Epithelial cell of proximal tubule (primary cell): ENCODE results near the gene TTC9. TPM values are rescaled to one million over a fixed set of nuclear protein-coding genes. Genes with fewer than 3 reads are reported as not detected.
A peak's percentile ranks its signal among the peaks of the same experiment; 100 is the strongest.

ENCODE experiments used
- DNase-seq: peaks from one replicate; pipeline ENCODE4 v3.0.0-alpha.2; 2011; ENCODE audit warnings: low read depth
- H3K4me3 ChIP-seq: 2 replicates; pipeline ENCODE4 v1.5.1; 2011; ENCODE audit warnings: low read depth, mild to moderate bottlenecking, low read length
- total RNA-seq: library from RNA; depleted of rRNA; stranded (reverse); fragments of >200 nt; gene quantifications from 2 replicates; pipeline ENCODE4 v1.2.3, GENCODE V29; 2015
- TF ChIP-seq, protein P1 (sequence below): conservative IDR thresholded peaks from 2 replicates; pipeline ENCODE4 v1.5.1; 2012; ENCODE audit warnings: low read depth, mild to moderate bottlenecking, low read length

The TTC9 gene
- total RNA-seq, 1 donor from 2014 or later: 24.8 TPM

DNA sequence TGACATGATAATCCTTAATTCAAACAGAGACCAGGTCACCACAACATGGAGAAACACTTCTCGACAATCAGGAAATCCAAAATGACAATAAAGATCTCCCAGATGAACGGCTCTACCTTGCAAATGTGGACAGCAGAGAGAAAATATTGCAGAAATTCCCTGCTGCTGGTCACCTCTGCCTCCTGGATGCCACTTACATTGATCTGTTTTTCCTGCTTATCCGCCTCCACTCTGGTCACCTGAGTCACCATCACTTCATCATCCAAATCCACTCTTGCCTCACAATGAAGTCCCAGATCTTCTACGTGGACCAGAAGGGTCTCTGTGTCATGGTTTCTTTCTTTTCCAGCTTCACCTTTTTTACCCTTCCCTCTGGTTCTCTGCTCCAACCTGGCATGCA, 21.1 kb downstream of the TTC9 start:
- no peak overlapping the region for H3K4me3 ChIP-seq
- no peak for DNase-seq
- TF ChIP-seq, protein P1, sequence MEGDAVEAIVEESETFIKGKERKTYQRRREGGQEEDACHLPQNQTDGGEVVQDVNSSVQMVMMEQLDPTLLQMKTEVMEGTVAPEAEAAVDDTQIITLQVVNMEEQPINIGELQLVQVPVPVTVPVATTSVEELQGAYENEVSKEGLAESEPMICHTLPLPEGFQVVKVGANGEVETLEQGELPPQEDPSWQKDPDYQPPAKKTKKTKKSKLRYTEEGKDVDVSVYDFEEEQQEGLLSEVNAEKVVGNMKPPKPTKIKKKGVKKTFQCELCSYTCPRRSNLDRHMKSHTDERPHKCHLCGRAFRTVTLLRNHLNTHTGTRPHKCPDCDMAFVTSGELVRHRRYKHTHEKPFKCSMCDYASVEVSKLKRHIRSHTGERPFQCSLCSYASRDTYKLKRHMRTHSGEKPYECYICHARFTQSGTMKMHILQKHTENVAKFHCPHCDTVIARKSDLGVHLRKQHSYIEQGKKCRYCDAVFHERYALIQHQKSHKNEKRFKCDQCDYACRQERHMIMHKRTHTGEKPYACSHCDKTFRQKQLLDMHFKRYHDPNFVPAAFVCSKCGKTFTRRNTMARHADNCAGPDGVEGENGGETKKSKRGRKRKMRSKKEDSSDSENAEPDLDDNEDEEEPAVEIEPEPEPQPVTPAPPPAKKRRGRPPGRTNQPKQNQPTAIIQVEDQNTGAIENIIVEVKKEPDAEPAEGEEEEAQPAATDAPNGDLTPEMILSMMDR: no peak

DNA sequence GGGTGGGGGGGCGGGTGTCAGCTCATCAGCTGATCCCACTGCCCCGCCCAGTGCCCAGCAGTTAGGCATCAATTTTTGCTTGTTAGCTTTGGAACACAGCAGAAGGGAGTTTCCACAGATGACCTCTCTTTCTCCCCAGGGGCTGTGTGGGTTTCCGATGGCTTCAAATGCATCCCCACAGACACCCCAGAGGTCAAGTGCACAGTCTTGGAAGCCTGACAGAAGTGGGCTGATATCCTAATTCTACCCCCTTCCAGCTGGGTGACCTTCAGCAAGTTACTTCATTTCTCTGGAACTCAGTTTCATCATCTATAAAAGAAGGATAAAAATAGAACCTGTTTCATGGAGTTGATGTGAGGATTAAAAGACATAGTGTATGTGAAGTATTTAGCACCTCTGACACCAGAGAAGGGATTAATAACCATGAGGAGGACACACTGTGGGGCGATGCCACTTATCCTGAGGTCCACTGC, 22.0 kb downstream of the TTC9 start:
- TF ChIP-seq, protein P1: no peak
- DNase-seq: peak; percentile 26
- no peak overlapping the region for H3K4me3 ChIP-seq

DNA sequence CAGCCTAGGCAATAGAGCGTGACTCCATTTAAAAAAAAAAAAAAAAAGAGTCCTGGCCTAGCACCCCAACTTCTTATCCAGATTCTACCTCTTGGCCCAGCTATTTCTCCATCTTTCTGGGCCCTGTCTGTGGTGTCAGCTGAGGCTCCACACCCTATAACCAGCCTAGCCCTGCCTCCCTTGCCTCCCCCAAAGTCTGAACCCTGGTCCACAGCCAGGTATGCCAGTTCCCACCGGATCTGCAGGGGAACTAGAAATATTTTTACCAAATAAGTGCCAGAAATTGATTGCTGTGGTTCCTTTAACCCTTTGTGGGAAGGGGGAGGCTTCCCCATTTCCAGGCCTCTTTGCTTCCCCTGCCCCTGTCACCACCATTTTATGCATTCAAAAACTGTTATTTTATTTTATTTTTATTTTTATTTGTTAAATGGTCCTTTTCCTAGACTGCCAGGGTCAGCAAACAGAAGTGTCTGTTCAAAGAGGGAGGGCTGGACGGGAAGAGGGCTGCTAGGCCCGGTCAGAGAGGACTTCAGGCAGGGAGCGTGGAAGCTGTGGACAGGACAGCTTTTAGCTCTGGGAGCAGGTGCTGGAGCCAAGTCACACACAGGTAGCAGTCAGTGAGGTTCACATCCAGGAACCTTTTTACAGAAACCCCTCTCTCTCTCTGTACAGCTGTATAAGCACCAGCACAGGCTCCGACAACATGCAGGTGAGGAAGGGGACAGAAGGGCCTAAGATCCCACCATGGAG, 23.2 kb downstream of the TTC9 start:
- TF ChIP-seq, protein P1: no peak
- DNase-seq: no peak
- H3K4me3 ChIP-seq: no peak overlapping the region

DNA sequence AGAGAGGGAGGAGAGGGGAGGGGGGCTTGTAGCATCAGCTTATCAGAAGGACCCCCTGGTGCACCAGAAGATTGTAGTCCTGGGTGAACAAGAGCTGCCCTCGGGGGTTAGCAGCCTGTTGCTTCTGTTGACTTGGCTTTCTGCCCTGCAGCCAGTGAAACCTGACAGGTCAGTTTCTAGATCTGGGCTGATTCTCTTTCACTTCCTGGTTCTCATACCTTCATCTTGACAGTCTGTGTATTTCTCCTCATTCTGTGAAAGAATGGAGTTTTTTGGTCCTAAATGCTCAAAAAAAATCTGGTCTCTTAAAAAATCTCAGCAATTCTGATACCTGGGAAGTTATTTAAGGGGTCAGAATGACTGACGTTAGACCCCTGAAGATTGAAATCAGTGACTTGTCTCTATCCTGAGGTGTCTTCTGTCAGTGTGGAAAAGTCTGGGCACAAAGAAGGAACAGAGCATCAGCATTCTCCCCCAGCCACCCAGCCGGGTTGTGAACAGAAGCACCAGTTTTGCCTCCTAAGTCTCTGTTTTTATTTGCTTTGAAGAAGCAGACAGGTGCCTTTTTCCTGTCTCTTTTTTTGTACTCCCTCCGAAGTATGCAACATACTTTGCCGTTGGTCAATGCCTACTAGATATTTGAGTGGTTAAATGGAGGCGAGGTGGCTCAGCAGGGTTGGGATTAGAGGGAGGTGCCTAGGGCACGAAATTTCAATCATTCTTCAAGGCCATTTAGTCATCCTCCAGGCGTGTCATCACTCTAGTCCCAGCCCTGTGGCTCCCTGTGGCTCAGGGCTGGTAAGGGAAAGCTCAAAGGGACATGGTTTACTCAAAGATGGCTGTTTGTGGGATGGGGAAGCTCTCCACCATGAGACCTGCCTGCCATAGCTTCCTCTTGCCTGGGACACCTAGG, 24.0 kb downstream of the TTC9 start:
- peak; percentile 19 for DNase-seq
- H3K4me3 ChIP-seq: no peak overlapping the region
- TF ChIP-seq, protein P1: no peak

DNA sequence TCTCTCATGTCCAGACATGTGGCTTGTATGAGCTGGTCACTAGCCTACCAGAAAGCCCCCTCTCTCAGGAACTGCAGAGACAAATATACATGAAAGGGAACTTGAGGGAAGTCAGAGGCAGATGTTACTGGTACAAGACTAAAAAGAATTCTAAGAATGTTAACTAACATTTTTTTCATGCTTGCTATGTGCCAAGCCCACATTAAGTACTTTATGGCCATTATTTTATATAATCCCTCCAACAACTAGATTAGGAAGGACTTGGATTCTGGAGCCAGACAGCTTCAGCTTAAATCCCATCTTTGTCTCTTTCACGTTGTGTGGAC, 24.6 kb downstream of the TTC9 start:
- H3K4me3 ChIP-seq: no peak overlapping the region
- no peak for DNase-seq
- TF ChIP-seq, protein P1: no peak

DNA sequence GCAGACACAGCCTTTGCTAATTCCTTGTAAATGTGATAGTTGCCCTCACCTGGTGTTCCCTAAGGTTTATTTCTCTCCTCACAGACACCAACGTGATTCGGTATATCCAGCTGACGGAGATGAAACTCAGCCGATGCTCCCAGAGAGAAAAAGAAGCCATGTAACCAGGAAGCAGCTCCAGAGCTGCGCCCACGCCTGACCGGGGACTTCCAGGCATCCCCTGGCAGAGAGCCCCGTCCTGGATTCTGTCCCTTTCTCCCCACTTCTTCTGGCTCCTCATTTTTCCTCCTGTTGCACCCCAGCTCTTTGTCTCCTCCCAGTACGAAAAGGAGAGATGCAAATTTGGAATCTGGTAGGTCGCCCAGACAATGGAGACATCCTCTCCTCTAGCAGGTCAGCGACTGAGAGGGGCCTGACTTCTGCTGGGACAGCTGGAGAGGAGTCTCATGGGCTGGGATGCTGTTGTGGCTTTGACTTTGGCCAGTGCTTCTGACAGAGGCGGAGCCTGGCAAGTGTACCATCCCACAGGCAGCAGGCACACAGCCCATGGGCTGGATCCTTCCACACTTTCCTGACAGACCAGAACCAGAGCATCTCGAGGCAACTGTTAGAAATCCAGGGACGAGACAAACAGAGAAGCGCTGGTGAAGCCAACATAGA, 29.4 kb downstream of the TTC9 start:
- TF ChIP-seq, protein P1: no peak
- no peak for DNase-seq
- no peak overlapping the region for H3K4me3 ChIP-seq
